ENCODE measurements around the gene DAPP1.
"Not testable (repeated sequence)": the region's sequence is repeated elsewhere in the genome, so short reads cannot be mapped to it uniquely, and the experiment has no call there.

DAPP1 gene

GRCh38 chr4:99816545-99817308 is at the start of gene DAPP1:
DAPP1 (plus strand) TSS chr4:99816827; CDS start chr4:99816914, 87 bp downstream.
- no peak for DNase-seq

- not testable (repeated sequence) for DNase-seq
Measured at GRCh38 chr4:99770842-99771241, 45.8 kb upstream of the DAPP1 start.

GRCh38 chr4:99783940-99784339 is 32.7 kb upstream of the DAPP1 start:
- no peak for DNase-seq

GRCh38 chr4:99784842-99785241 is 31.8 kb upstream of the DAPP1 start:
- DNase-seq, result no peak

GRCh38 chr4:99790796-99791617 is 25.6 kb upstream of the DAPP1 start:
- DNase-seq, result no peak

- DNase-seq, result no peak
Measured at GRCh38 chr4:99800332-99801004, 16.2 kb upstream of the DAPP1 start.

GRCh38 chr4:99801005-99801699 is 15.5 kb upstream of the DAPP1 start:
- no peak for DNase-seq

GRCh38 chr4:99803566-99804101 is 13.0 kb upstream of the DAPP1 start:
- no peak for DNase-seq

GRCh38 chr4:99806545-99806944 is 10.1 kb upstream of the DAPP1 start:
- no peak for DNase-seq

GRCh38 chr4:99807666-99808065 is 9.0 kb upstream of the DAPP1 start:
- DNase-seq, result no peak

- peak; percentile 28 for DNase-seq
Measured at GRCh38 chr4:99808260-99808857, 8.3 kb upstream of the DAPP1 start.

GRCh38 chr4:99809326-99809725 is 7.3 kb upstream of the DAPP1 start:
- DNase-seq, result no peak

- DNase-seq, result no peak
Measured at GRCh38 chr4:99810536-99810935, 6.1 kb upstream of the DAPP1 start.

GRCh38 chr4:99811117-99811516 is 5.5 kb upstream of the DAPP1 start:
- DNase-seq, result no peak

- peak; percentile 32 for DNase-seq
Measured at GRCh38 chr4:99811850-99812249, 4.8 kb upstream of the DAPP1 start.

GRCh38 chr4:99815597-99816011 is 1.0 kb upstream of the DAPP1 start:
- no peak for DNase-seq

GRCh38 chr4:99817309-99817890 is 773 bp downstream of the DAPP1 start:
- no peak for DNase-seq

GRCh38 chr4:99818661-99819060 is 2.0 kb downstream of the DAPP1 start:
- no peak for DNase-seq

GRCh38 chr4:99821918-99822503 is 5.4 kb downstream of the DAPP1 start:
- no peak for DNase-seq

- DNase-seq, result no peak
Measured at GRCh38 chr4:99822734-99823133, 6.1 kb downstream of the DAPP1 start.

- no peak for DNase-seq
Measured at GRCh38 chr4:99824070-99824599, 7.5 kb downstream of the DAPP1 start.
